ENCODE data around the gene DBNL.

DBNL gene

DNA sequence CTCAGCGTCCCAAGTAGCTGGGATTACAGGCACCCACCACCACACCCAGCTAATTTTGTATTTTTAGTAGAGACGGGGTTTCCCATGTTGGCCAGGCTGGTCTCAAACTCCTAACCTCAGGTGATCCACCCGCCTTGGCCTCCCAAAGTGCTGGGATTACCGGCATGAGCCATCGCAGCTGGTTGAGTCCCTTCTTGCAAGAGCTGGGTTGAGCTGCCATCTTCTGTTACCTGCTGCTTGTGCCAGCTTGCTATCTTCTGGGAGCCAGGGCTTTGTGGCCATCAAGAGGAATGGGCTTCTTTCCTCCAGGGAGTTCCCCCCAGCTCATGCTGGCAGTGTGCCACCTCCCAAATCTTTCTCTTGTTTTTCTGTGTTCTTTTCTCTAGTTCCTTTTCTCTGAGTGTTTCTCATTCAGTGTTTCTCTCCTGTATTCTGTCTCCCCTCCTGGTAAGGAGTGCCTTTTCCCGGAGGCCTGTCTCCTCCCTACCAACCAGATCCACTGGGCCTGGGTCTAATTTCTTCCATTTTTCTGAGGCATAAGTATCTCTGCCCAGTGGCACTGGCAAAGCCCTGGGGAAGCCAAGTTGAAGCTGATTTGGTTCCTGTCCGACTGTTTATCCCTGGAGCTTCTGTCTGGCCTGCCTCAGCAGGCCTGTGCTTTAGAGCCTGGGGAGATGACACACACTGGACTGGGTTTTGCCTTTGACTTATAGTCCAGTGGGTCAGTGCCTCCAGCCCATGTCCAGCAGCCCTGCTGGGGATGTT lies 3.7 kb downstream of the DBNL start:
- Histone ChIP-seq H3K27me3 (ENCODE audit: control insufficient read depth, insufficient read depth, low read length) (no peaks in the 10 kb centered on the region), H3K4me1 (ENCODE audit: control insufficient read depth, insufficient read depth, low read length) (peaks cover 55% of the 10 kb centered on the region), H3K9ac (ENCODE audit: low read length) (no peak overlapping the region), H3K36me3 (ENCODE audit: control insufficient read depth, insufficient read depth, low read length) (peaks cover 12% of the 10 kb centered on the region), H3K9me3 (ENCODE audit: control insufficient read depth, low read length) (no peaks in the 10 kb centered on the region), H3K4me3 (ENCODE audit: low read length) (no peak overlapping the region)

DNA sequence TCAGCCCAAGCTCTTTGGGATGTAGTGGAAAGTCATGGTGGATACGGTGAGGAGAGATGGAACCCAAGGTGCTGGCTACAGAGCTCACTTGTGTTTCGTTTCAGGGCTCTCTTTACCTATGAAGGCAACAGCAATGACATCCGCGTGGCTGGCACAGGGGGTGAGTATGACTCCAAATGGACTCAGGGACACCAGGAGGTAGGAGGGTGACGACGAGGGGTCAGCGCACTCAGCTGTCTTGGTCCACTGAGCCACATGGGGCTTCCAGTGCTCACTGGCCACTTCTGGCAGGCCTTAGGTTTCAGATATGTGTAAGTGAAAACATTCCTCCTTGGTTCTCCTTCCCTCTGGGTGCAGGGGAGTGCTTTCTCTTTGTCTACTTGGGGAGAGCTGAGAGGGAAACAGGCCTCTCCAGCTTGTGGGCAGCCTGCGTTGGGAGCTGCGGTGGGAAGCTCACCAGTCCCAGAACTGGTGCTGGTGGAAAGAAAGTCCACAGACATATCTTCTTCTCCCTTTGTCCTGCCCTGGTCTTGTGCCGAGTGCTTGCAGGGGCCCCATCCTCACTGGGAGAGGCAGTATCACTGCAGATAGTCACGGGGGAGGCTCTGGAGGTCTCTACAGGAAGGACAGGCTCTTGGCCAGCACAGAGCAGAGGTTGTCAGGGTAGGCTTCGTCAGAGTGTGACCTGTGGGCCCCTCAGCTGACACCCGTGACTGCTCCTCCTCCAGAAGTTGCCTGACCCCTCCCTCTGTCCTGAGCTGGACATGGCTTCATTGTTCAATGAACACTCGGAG lies 5.8 kb downstream of the DBNL start:
- Histone ChIP-seq H3K27me3 (ENCODE audit: control insufficient read depth, insufficient read depth, low read length) (no peaks in the 10 kb centered on the region), H3K4me1 (ENCODE audit: control insufficient read depth, insufficient read depth, low read length) (peaks cover 46% of the 10 kb centered on the region), H3K4me3 (ENCODE audit: low read length) (no peak overlapping the region), H3K36me3 (ENCODE audit: control insufficient read depth, insufficient read depth, low read length) (peaks cover 12% of the 10 kb centered on the region), H3K9ac (ENCODE audit: low read length) (no peak overlapping the region), H3K9me3 (ENCODE audit: control insufficient read depth, low read length) (no peaks in the 10 kb centered on the region)

GRCh38 chr7:44050915-44051560 lies 6.5 kb downstream of the DBNL start:
- no peak overlapping the region for H3K9ac ChIP-seq (ENCODE audit: low read length)
- peaks cover 12% of the 10 kb centered on the region for H3K36me3 ChIP-seq (ENCODE audit: control insufficient read depth, insufficient read depth, low read length)
- no peaks in the 10 kb centered on the region for H3K9me3 ChIP-seq (ENCODE audit: control insufficient read depth, low read length)
- no peaks in the 10 kb centered on the region for H3K27me3 ChIP-seq (ENCODE audit: control insufficient read depth, insufficient read depth, low read length)
- peaks cover 39% of the 10 kb centered on the region for H3K4me1 ChIP-seq (ENCODE audit: control insufficient read depth, insufficient read depth, low read length)
- H3K4me3 ChIP-seq (ENCODE audit: low read length), result no peak overlapping the region

DNA sequence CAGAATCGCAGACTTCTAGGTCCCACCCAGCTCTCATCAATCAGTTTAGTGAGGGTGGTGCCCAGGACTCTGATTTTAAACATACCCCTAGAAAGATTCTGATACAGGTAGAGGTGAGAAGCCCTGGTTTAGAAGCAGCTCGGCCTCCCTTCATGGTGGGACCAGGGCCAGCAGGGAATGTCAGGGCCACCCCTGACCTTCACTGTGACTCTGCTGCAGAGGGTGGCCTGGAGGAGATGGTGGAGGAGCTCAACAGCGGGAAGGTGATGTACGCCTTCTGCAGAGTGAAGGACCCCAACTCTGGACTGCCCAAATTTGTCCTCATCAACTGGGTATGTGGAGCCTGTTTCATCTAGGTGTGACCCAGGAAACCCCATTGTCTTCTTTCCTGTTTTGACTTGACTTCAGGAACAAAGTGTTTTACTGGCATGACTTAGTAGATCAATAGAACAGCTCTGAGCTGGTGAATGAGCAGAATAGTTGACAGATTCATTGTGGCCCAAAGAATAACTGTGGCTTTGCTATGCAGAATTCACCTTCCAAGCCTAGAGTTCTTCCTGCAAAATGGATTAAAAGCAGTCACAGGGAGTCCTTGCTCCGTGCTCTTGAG lies 7.2 kb downstream of the DBNL start:
- H3K36me3 ChIP-seq (ENCODE audit: control insufficient read depth, insufficient read depth, low read length), result peaks cover 14% of the 10 kb centered on the region
- no peak overlapping the region for H3K9ac ChIP-seq (ENCODE audit: low read length)
- no peaks in the 10 kb centered on the region for H3K9me3 ChIP-seq (ENCODE audit: control insufficient read depth, low read length)
- H3K27me3 ChIP-seq (ENCODE audit: control insufficient read depth, insufficient read depth, low read length), result no peaks in the 10 kb centered on the region
- H3K4me1 ChIP-seq (ENCODE audit: control insufficient read depth, insufficient read depth, low read length), result peaks cover 32% of the 10 kb centered on the region
- no peak overlapping the region for H3K4me3 ChIP-seq (ENCODE audit: low read length)

GRCh38 chr7:44052771-44053365 lies 8.4 kb downstream of the DBNL start:
- Histone ChIP-seq H3K36me3 (ENCODE audit: control insufficient read depth, insufficient read depth, low read length) (peaks cover 20% of the 10 kb centered on the region), H3K9me3 (ENCODE audit: control insufficient read depth, low read length) (no peaks in the 10 kb centered on the region), H3K4me3 (ENCODE audit: low read length) (no peak overlapping the region), H3K9ac (ENCODE audit: low read length) (no peak overlapping the region), H3K4me1 (ENCODE audit: control insufficient read depth, insufficient read depth, low read length) (peaks cover 25% of the 10 kb centered on the region), H3K27me3 (ENCODE audit: control insufficient read depth, insufficient read depth, low read length) (no peaks in the 10 kb centered on the region)

- no peaks in the 10 kb centered on the region for H3K9me3 ChIP-seq (ENCODE audit: control insufficient read depth, low read length)
- H3K4me3 ChIP-seq (ENCODE audit: low read length), result no peak overlapping the region
- H3K9ac ChIP-seq (ENCODE audit: low read length), result no peak overlapping the region
- H3K36me3 ChIP-seq (ENCODE audit: control insufficient read depth, insufficient read depth, low read length), result peaks cover 20% of the 10 kb centered on the region
- peaks cover 4% of the 10 kb centered on the region for H3K4me1 ChIP-seq (ENCODE audit: control insufficient read depth, insufficient read depth, low read length)
- no peaks in the 10 kb centered on the region for H3K27me3 ChIP-seq (ENCODE audit: control insufficient read depth, insufficient read depth, low read length)
Observed at GRCh38 chr7:44056681-44057080, 12.2 kb downstream of the DBNL start.

GRCh38 chr7:44057181-44057848 lies 12.8 kb downstream of the DBNL start:
- H3K4me3 ChIP-seq (ENCODE audit: low read length), result no peak overlapping the region
- H3K27me3 ChIP-seq (ENCODE audit: control insufficient read depth, insufficient read depth, low read length), result no peaks in the 10 kb centered on the region
- peaks cover 25% of the 10 kb centered on the region for H3K36me3 ChIP-seq (ENCODE audit: control insufficient read depth, insufficient read depth, low read length)
- H3K9me3 ChIP-seq (ENCODE audit: control insufficient read depth, low read length), result no peaks in the 10 kb centered on the region
- peaks cover 4% of the 10 kb centered on the region for H3K4me1 ChIP-seq (ENCODE audit: control insufficient read depth, insufficient read depth, low read length)
- no peak overlapping the region for H3K9ac ChIP-seq (ENCODE audit: low read length)

DNA sequence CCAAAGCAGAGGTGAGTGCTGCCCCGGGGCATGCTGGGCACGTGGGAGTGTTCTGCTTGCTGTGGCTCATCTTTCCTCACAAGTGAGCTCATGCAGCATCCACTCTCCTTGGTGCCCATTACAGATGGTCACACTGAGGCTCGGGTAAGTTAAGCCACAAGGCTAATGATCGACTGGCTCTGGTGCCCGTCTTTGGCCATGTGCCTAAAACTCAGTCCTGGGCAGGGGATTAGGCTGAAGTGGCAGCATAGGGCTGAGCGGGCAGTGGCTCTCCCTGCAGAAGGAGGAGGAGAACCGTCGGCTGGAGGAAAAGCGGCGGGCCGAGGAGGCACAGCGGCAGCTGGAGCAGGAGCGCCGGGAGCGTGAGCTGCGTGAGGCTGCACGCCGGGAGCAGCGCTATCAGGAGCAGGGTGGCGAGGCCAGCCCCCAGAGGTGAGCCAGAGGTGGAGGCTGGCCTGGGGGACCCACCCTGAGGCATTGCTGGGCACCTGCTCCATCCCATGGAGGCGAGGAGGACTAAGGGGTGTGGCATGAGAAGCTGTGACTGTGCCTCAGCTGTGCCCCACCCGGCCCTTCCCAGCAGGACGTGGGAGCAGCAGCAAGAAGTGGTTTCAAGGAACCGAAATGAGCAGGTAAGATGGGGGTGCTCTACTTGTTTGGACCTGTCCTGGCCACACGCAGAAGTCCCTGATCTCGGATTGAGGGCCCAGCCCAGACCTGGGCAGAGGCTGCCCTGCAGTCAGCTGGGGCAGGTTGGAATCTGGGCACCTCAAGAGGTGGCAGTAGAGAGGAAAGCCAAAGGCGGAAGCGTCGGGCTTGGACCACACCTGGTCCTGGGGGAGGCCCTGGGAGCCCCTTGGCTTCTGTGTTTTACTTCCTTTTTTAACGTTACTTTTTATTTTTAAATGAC lies 13.6 kb downstream of the DBNL start:
- H3K9ac ChIP-seq (ENCODE audit: low read length), result no peak overlapping the region
- H3K36me3 ChIP-seq (ENCODE audit: control insufficient read depth, insufficient read depth, low read length), result peaks cover 20% of the 10 kb centered on the region
- H3K27me3 ChIP-seq (ENCODE audit: control insufficient read depth, insufficient read depth, low read length), result no peaks in the 10 kb centered on the region
- no peaks in the 10 kb centered on the region for H3K9me3 ChIP-seq (ENCODE audit: control insufficient read depth, low read length)
- peaks cover 4% of the 10 kb centered on the region for H3K4me1 ChIP-seq (ENCODE audit: control insufficient read depth, insufficient read depth, low read length)
- H3K4me3 ChIP-seq (ENCODE audit: low read length), result no peak overlapping the region

- H3K36me3 ChIP-seq (ENCODE audit: control insufficient read depth, insufficient read depth, low read length), result peaks cover 19% of the 10 kb centered on the region
Observed at GRCh38 chr7:44058759-44059218, 14.3 kb downstream of the DBNL start.

DNA sequence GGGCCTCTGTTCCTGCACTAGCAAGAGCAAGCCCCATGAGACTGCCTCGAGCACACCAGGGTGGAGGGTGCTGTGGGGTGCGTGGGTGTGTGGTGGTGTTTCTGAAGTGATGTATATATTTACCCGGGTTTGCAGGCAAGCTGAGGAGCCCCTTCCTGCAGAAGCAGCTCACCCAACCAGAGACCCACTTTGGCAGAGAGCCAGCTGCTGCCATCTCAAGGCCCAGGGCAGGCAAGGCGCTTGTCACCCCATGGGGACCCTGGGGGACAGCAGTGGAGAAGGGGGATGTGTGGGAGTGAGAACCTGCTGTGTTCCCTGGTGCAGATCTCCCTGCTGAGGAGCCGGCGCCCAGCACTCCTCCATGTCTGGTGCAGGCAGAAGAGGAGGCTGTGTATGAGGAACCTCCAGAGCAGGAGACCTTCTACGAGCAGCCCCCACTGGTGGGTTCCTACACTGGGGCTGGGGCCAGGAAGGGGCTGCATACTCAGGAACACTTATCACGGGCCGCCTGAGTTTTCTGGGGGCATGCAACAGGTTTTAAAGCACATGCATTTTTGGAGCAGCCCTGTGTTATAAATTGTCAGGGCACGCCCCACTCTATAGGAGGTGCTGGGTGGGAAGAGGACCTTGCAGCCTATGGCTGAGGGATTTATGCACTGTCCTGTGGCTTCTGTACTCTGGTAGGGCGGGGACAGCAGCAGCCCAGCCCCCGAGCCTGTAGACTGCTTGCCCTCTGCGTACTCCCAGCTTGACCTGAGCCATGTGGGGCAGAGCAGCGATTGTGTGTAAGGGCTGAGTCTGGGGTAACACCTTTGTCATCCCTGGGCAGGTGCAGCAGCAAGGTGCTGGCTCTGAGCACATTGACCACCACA lies 15.0 kb downstream of the DBNL start:
- peaks cover 19% of the 10 kb centered on the region for H3K36me3 ChIP-seq (ENCODE audit: control insufficient read depth, insufficient read depth, low read length)
- H3K4me3 ChIP-seq (ENCODE audit: low read length), result no peak overlapping the region

More at GRCh38 chr7:44058759-44059218, 14.3 kb downstream of the DBNL start:
- Histone ChIP-seq H3K4me3 (ENCODE audit: low read length) (no peak overlapping the region), H3K9me3 (ENCODE audit: control insufficient read depth, low read length) (no peaks in the 10 kb centered on the region), H3K9ac (ENCODE audit: low read length) (no peak overlapping the region), H3K4me1 (ENCODE audit: control insufficient read depth, insufficient read depth, low read length) (peaks cover 4% of the 10 kb centered on the region), H3K27me3 (ENCODE audit: control insufficient read depth, insufficient read depth, low read length) (no peaks in the 10 kb centered on the region)

More for the DNA sequence above, 15.0 kb downstream of the DBNL start:
- Histone ChIP-seq H3K9me3 (ENCODE audit: control insufficient read depth, low read length) (no peaks in the 10 kb centered on the region), H3K4me1 (ENCODE audit: control insufficient read depth, insufficient read depth, low read length) (peaks cover 4% of the 10 kb centered on the region), H3K9ac (ENCODE audit: low read length) (no peak overlapping the region), H3K27me3 (ENCODE audit: control insufficient read depth, insufficient read depth, low read length) (no peaks in the 10 kb centered on the region)

Measured in mucosa of stomach (tissue), 1 donor.